ENCODE results near the gene MBTD1. TPM values are rescaled to one million over a fixed set of nuclear protein-coding genes. Genes with fewer than 3 reads are reported as not detected.

MBTD1 gene
- polyA plus RNA-seq, 4 donors: 41.9 to 65.2 (median 51.3) TPM

DNA sequence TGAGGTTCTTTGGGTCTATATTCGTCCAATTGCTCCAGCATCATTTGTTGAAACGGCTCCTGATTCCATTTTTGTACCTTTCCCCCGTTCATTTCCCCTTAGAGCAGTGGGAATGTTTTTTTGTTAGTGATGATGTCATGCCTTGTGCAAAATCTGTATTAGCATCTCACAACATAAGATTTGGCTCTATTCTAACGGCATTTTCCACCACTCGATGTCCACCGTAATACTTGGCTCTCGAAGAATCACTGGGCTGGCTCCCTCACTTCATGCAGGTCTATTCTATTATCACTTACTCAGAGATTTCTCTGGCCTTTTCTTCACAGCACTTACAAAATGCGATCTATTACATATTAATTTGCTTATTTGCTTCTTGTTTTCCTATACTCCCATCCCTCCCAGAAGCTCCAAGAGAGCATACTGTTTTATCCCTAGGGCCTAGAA lies 107.1 kb downstream of the MBTD1 start:
- no peak for DNase-seq (ENCODE audit: low read depth in 4 of 4, low spot score in 2 of 4)

DNA sequence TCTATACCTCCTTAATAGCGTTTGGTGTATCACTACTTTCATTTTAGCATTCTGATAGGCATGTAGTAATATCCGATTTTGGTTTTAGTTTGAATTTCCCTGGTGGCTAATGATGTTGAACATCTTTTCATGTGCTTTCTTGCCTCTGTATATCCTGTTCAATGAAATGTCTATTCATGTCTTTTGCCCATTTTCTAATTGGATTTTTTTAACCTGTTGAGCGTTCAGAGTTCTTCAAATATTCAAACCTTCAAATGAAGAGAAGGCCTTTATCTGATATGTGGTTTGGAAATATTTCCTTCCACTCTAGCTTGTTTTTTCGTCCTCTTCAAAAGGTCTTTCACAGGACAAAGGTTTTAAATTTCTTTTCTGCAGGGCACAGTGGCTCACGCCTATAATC lies 108.9 kb downstream of the MBTD1 start:
- DNase-seq (ENCODE audit: low read depth in 4 of 4, low spot score in 2 of 4): no peak

DNA sequence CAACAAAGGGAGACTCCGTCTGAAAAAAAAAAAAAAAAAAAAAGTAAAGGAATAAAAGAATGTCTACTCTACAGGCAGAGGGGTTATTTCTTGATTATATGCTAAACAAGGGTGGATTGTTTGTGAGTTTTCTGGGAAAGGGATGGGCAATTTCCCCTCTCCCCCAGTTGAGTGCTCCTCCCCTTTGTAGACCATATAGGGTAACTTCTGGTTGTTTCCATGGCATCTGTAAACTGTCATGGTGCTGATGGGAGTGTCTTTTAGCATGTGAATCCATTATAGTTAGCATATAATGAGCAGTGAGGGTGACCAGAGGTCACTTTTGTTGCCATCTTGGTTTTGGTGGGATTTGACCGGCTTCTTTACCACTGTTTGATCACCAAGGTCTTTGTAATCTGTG lies 110.7 kb downstream of the MBTD1 start:
- DNase-seq (ENCODE audit: low read depth in 4 of 4, low spot score in 2 of 4): no peak

DNA sequence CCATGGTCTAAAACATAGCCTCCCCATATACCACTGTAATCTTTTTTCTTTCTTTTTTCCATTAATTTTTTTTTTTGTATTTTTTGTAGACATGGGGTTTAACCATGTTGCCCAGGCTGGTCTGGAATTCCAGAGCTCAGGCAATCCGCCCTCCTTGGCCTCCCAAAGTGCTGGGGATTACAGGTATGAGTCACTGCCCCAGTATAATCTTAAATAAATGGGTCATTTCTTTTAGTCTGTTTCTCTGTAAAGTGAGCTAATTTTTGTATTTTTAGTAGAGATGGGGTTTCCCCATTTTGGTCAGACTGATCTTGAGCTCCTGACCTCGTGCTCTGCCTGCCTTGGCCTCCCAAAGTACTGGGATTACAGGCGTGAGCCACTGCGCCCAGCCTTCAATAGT lies 112.2 kb downstream of the MBTD1 start:
- no peak for DNase-seq (ENCODE audit: low read depth in 4 of 4, low spot score in 2 of 4)

DNA sequence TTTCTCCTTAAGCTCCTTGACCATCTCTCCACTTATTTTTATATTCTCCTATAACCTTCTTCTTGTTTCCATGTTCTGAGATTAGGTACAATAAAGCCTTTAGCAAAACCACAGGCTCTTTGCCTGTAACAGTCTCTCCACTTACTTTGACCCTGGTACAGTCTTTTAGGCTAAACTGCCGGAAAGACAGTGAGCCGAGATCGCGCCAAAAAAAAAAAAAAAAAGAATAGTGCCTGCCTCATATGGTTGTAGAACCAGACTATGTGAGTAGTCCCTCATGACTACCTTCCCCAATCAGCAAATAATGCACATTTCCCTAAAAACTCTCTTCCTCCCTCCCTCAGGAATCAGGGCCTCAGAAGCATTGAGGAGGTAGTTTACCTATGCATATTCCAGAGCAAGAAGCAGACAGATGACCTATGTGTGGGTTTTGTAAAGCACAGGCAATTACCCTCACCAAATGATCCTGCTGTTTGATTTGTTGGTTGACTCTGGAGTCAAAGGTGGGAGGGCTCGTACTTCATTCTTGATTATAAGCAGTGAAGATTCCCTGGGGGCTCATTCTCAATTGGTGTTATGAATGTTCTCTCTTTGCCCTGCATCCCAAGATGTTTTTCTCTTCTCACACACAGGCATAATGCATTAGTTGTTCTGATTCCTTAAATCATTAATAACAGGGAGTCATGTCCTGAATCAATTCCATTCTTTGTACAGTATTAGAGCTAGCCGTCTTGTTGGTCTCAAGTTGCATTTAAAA lies 115.4 kb downstream of the MBTD1 start:
- no peak for DNase-seq (ENCODE audit: low read depth in 4 of 4, low spot score in 2 of 4)

DNA sequence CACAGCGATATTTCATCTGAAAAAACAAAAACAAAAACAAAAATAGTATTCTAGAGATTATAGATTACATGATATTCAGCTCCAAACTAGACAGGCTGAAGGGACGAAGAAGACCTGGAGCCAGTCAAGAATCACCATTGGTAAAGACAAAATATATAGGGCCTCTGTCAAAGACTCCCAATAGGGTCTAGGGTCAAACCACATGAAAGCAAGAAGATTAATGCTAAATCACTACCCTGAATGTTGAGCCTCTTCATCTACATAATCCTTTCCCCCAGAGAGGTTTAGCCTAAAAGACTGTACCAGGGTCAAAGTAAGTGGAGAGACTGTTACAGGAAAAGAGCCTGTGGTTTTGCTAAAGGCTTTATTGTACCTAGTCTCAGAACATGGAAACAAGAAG lies 117.3 kb downstream of the MBTD1 start:
- DNase-seq (ENCODE audit: low read depth in 4 of 4, low spot score in 2 of 4): no peak

DNA sequence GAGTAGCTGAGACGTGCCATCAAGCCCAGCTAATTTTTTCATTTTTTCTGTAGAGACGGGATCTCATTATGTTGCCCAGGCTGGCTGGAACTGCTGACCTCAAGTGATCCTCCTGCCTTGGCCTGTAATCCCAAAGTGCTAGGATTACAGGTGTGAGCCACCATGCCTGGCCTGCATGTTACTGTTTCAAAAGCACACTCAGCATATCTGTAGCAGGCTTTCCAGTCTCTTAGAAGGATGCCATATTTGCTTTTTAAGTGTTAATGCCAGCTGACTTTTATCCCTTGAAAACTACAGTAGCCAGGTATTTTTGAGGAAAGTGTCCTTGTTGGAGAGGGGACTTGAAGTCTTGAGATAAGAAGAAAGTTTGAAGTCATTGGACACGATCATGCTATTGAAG lies 123.9 kb downstream of the MBTD1 start:
- DNase-seq (ENCODE audit: low read depth in 4 of 4, low spot score in 2 of 4): no peak

DNA sequence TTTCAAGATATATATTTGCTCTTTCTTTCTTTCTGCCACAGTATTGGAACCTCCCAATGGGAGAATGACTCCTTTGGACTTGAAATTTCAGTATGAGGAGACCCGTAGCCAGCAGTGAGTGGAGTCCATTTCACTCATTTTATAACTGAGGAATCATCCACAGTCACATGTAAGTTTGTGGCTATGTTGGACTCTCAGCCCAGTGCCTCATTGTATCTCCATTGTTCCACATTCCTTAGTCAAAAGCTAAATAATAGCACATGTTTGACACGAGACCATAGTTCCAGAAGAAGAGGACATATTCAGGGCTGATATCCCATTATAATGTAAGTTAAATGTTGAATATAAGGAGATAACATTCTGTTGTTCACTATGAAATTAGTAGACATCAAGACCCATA lies 126.5 kb downstream of the MBTD1 start:
- no peak for DNase-seq (ENCODE audit: low read depth in 4 of 4, low spot score in 2 of 4)

DNA sequence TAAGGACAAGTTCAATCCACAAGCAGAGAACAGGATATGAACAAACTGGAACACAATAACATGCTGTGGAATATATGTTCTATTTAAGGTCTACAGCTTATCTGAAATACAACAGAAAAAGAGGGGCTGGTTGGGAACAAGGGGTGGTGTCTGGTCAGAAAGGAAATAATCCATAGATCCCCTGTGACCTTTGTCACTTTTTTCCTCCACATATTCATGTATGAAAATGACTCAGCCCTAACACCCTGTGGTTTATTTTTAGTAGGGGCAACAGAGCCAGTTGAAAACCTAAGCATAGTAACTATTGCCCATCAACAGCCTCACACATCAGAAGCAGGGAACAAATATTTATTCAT lies 126.9 kb downstream of the MBTD1 start:
- DNase-seq (ENCODE audit: low read depth in 4 of 4, low spot score in 2 of 4): no peak

DNA sequence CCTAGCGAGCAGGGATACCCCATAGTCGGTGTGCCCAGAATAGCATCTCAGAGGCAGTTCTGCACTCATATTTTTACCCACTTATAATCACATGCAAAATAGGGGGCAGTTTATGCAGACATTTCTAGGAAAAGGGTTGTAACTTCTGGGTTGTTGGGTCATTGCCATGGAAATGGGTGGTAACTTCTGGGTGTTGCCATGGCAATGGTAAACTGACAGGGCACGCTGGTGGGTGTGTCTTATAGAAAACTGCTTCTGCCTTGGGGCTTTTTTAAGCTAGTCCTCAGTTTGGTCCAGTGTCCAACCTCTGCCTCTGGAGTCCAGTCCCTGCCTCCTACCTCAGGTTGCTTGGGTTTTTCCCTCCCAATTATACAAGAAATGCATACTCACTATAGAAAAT lies 131.8 kb downstream of the MBTD1 start:
- no peak for DNase-seq (ENCODE audit: low read depth in 4 of 4, low spot score in 2 of 4)

Other genes with a start within 250 kb of the MBTD1 start
- 100 to 1,000 TPM in 2 of 4 donors, 10 to 100 TPM in 2; 76.5 to 136 (median 106) TPM for gene SPAG9, start 139.2 kb downstream of the MBTD1 start, polyA plus RNA-seq (ENCODE audit: insufficient read length in 4 of 4)
- 10 to 100 TPM; 63.6 to 77.1 (median 73.7) TPM for gene NME1, start 106.5 kb downstream of the MBTD1 start, polyA plus RNA-seq (ENCODE audit: insufficient read length in 4 of 4)
- gene NME2, start 93.6 kb downstream of the MBTD1 start, polyA plus RNA-seq (ENCODE audit: insufficient read length in 4 of 4): 100 to 1,000 TPM; 231 to 326 (median 262) TPM
- gene UTP18, start 497 bp upstream of the MBTD1 start, polyA plus RNA-seq (ENCODE audit: insufficient read length in 4 of 4): 10 to 100 TPM; 42.9 to 61.4 (median 53.5) TPM